NK-92 (cell line): ENCODE measurements around the gene PTPRN2.
"Not testable (repeated sequence)": the region's sequence is repeated elsewhere in the genome, so short reads cannot be mapped to it uniquely, and the experiment has no call there.

Experiments used
- DNase-seq: peaks from one replicate; lab custom pipeline; 2025; ENCODE audit not compliant: unreplicated experiment; lab: John Stamatoyannopoulos, UW

PTPRN2 gene

DNA sequence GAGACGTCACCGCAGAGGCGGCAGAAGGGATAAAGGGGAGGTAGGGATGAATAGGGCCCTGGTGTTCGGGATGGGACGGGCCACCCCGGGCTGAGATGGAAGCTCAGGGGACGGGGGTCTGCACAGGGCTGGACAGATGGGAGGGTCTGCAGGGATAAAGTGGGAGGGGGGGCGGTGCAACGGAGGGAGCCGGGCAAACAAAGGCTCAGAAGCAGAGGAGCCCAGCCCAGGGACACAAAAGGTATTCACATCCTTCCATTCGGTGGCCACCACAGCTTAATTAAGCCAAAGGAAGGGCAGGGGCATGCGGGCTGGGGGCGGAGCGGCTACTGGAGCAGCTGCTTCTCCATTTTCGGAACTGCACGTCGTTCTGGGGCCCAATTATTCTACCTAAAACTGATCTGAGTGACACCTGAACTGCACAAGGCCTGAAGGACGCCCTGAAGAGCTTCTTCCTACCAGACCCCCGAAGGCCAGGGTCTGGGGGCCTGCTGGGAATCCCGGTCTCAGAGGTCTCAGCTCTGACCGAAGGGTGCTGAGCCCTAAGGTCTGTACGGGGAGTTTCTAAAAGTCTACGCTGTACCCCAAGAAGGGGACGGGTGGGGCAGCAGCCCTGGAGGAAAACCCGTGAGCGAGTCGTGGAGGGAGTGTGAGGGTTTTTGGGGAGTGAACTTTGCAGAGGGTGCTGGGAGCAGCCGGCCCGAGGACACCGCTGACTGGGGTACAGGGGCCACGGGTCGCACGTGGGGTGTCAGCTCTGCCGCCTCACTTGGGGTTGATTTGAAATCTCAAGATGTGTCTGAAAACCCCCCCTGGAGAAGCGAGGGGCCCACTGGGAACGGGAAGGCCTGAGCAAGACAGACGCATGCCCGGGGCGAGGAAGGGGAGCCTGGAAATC is 916.0 kb downstream of the PTPRN2 start:
- no peak for DNase-seq

DNA sequence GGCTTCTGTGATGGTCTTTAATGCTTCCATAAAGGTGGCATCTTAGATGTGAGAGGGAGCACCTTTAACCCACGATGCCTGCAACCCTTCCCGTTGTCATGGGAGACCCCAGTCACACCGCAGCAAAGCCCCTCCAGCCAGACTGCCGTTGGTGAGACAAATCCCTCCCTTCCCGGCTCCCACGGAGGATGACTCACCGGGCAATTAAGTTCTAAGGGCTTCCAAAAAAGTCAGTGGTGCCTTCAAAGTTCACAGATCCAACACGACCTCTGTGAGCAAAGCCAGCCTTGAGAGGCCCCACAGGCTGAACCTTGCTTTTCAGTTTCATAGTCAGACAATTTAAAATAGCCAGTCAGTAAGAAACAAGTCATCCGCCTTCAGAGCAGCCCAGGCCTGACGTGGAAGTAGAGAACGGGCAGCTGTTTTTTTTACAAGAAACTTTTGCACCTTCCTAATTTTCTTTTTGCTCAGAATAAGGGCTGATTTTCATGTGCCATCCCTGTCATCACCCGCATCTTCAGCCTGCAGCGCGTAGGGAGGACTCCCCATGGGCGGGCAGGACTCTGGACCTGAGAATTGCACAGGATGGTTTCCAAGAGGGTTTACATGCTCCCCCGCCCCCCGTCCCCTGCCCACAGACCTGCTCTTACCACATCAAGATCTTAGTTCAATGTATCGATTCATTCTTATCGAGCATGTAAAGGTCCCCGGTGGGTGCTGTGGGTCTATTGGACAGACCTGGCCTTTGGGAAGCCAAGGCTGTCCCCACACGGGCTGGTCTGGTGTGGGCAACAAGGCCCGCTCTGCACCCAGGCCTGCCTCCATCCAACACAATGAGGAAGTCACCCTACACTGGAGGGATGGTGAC is 916.9 kb downstream of the PTPRN2 start:
- no peak for DNase-seq

DNA sequence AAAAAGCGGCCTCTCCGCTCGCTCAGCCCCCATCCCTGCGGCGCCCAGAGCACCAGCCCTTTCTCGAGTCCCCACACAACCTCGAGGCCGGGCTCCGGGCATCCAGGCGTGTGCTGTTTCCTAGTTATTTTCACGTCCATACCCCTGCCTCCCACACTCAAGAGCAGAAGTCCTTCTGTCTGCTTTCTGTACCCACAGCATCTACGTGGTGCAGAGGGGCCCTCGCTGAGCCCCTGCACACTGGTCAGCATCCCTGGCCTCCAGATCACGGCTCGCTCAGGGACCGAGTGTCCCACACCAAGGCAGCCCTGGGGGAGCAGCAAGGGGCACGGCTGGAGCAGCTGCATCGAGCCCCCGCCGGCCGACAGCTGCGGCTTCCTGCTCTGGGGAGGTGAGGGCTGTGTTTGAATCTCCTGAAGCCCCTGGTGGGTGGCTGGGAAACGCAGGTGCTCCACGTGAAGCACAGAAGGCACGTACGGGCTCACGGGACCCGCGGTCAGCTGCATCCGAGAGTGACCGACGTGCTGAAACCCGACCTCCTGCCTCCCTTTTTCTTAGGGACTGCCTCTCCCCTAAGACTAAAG is 917.8 kb downstream of the PTPRN2 start:
- DNase-seq = no peak

DNA sequence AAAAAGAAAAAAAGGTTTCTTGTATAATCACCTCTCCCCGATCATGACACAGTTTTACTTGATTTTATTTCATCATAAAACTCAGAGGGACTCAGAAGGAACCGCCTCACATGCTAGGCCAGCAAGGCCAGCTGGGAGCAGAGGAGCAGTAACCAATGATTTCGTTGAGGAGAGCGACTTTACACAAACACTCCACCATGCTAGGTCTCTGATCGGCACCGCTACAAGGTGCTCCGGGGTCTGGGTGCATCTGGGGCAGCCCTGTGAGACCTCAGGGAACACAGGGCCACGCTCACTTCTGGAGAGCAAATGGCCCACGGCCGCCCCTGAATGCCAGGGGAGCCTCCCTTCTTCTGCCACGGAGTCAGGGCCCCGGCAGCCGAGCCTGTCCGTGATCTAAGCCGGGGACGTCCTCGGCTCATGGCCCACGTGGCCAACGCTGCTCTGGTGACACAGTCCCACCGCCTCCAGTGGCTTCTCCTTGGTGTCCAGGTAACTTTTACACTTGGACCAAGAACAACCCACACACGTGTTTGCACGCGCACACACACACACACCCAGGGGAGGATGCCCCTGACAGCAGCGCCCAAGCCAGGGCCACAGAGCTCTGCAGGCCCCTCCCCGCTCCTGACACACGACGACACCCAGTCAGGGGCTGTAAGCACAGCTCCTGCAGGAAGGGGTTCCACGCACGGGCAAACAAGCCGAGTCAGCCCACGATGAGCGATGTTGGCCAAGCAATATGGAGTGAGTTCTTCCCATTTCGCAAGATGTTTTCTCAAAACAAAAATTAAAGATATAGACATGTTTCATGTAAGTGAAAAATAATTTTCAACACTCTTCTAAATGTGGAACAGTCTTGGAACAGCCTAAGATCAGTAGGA is 918.5 kb downstream of the PTPRN2 start:
- DNase-seq = no peak

DNA sequence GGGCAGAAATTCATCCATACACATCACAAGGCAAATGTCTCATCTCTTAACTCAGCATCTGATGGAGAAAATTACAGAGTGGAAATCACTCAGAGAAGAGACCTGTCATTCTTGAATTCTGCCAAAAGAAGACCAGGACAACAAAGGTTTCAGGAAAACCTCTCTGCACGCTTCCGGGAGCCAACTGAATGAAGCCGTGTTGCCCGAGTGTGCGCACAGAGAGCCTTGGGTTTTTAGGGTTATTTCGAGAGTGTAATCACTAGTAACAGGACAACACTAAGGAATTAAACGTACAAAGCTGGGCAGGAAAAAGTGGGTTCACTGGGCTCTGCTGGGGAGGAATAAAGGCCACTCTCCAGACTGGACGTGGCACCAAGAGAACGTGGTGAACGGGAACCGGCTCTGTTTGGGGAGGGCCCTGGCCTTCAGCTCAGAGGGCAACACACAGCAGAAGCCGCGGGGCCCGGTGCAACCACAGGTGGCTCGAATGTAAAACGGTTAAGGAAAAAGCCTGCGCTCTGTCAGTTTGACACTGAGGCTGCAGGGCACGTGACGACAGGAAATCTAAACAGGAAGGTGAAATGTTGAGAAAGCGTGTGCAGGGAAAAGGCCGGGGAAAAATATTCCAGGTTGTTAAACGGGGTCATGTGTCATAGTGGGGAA is 919.3 kb downstream of the PTPRN2 start:
- no peak for DNase-seq

DNA sequence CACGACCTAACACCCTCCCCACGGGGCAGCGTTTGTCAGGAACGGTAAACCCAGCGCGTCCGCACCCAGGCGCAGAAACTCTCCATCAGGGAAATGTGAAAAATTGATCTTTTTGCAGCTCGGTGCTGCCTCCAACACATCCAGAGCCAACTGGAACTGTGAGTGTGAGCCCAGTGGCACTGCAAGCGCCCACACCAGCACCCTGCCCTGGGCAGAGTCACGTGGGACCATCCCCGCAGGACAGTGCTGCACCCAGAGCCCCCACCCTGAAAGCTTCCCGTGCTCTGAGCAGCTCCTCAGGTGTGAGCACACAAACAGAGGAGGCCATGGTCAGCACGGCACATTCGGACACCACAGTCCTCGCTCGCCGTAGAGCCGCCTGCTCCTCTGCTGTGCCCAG is 919.9 kb downstream of the PTPRN2 start:
- no peak for DNase-seq

DNA sequence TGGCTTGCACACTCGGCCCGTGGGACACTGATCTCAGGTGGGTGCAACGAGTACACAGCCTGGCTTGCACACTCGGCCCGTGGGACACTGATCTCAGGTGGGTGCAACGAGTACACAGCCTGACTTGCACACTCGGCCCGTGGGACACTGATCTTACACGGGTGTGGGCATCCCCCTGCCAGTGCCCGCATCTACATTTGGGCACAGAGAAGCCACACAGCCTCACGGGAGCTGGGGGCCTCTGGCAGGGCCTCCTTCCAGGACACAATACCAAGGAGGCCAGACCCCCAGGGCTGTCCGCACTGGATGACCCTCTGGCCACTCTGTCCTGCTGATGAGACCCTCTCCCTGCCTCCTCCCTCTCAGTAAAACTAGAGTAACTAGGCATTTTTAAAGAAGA is 920.4 kb downstream of the PTPRN2 start:
- DNase-seq = no peak

DNA sequence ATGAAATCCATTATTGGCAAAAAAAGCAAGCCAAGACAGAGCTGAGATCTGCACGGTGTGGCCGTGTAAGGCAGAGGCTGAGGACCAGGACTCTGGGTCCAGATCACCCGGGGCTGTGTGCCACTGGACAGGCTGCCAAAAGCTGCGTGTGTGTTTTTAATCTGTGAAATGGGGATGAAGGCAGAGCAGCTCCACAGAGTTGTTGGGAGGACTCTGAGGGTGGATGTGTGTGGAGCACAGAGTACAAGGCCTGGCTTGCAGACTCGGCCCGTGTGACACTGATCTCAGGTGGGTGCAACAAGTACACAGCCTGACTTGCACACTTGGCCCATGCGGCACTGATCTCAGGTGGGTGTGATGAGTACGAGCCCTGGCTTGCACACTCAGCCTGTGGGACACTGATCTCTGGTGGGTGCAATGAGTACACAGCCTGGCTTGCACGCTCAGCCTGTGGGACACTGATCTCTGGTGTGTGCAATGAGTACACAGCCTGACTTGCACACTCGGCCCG is 921.0 kb downstream of the PTPRN2 start:
- no peak for DNase-seq

DNA sequence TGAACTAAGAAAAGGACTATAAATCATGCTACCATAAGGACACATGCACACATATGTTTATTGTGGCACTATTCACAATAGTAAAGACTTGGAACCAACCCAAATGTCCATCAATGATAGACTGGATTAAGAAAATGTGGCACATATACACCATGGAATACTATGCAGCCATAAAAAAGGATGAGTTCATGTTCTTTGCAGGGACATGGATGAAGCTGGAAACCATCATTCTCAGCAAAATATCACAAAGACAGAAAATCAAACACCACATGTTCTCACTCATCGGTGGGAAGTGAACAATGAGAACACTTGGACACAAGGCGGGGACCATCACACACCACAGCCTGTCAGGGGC is 922.0 kb downstream of the PTPRN2 start:
- DNase-seq = not testable (repeated sequence)

DNA sequence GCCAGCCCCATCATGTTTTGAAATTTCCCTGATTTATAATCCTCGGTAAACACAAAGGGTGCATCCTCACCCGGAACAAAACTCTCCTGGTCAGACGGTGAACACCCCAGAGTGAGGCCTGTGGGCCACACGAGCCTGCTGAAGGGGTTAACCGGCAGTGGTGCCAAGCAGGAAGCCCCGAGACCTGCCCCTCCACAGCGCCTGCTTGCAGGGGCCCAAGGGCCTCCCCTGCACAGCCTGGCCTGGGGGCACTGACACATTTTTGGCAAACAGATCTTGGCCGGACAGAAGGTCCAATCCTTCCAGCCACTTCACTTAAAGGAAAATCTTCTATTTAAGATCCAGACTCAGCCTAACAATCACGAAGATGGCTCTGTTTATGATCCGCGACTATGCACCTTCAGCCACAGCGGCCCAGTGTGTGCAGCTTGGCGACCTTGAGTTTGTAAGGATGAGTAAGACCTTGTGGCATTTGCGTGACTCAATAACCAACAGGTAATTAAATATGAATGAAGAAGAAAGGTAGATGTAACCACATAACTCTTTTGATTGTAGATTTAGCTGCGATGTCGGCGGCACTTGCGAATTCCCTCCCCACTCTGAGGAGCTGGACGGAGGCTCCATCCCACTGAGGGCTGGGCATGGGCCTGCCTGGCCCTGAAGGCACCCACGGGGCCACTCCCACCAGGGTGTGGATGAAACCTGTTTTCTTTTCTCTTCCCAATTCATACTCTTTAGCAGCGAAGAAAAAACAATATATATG is 922.6 kb downstream of the PTPRN2 start:
- no peak for DNase-seq

DNA sequence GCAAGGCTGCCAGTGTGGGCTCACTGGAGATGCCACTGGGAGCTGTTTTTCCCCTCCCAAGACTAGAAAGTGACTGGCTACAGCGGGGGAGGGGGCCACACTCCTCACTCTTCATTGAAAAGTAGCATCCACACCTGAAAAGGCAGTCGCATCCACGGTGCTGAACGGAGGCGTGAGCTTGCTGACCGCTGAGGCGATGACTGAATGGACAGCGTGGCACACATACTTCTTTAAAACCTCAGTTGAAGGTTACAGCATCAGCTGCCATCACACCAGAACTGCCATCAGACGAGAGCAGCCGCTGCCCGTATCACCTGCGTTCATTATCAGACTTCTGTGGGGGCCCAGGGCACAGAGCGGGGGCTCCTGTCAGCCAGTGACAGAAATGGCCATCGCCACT is 923.6 kb downstream of the PTPRN2 start:
- DNase-seq = no peak

DNA sequence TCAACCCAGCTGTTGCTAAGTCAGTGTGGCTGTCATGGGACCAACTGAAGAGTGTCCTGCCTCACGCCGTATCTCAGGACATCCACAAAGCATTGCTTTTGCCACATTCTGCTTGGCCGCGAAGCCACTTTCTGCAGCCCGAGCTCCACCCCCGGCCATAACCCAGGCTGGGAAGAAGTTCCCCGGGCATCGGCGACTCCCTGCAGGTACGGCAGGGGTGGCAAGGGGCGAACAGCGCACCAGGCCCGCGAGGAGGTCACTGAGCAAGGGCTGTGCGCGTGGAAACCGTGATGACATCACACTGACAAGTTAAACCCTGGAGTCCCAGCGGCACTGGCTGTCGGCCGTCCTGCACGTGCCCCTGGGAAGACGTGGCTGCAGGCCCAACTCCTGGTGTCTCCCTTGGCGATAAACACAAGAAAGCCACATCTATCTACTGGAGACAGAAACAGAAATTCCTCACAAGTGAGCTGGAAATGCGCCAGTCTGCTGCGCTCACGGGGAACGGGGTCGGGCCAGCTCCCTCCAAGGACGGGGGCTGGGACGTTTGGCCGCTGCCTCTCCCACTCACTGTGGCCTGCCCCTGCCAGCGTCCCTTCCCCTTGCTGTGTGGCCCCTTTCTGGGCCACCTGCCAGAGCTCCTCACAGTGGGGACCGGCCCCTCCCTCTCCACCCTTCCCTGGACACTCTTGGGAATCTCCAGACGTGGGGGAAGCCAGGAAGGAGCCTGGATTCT is 924.5 kb downstream of the PTPRN2 start:
- no peak for DNase-seq

DNA sequence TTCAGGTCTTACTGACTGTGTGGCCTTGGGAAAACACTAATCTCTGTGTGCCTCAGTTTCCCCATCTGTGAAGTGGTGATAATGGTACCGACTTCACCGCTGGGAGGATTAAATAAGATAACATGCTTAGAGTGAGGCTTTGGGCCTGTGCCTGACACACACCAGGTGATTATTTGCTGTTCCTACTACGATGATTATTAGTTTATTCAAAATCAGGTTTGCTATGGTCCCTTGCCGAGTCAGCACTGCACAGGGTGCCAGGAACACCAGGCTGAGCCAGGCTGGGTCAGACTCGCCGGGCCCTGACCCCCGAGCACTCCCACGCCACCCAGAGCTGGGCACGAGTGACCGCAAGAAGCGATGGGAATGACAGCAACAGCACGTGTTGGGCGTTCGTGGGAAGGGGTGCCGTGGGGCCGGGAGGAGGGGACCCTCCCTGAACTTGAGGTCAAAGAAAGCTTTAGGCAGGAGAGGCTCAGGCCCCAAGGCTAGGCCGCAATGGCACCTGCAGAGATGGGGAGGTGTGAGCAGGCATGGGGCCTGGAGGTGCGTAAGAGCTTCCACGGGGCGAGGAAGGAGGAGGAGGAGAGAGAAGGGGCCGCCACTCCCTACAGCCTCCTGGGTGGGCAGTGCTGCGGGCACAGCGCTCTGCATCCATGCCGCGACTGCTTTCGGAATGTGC is 925.4 kb downstream of the PTPRN2 start:
- no peak for DNase-seq

DNA sequence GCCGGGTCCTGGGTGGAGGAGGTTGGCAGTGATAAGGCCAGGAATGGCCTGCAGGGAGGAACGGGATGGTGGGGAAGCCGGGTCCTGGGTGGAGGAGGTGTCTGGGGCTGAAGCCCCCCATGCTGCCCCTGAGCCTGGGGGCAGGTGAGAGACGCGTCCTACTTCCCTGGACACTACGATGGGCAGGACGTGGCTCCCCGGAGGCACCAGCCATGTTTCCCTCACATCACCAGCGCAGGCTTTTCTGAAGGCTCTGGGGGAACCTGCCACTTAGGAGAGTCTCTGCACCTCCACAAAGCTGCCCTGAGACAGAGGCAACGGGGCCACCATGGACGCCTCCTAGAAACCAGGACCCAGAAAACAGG is 926.0 kb downstream of the PTPRN2 start:
- no peak for DNase-seq

DNA sequence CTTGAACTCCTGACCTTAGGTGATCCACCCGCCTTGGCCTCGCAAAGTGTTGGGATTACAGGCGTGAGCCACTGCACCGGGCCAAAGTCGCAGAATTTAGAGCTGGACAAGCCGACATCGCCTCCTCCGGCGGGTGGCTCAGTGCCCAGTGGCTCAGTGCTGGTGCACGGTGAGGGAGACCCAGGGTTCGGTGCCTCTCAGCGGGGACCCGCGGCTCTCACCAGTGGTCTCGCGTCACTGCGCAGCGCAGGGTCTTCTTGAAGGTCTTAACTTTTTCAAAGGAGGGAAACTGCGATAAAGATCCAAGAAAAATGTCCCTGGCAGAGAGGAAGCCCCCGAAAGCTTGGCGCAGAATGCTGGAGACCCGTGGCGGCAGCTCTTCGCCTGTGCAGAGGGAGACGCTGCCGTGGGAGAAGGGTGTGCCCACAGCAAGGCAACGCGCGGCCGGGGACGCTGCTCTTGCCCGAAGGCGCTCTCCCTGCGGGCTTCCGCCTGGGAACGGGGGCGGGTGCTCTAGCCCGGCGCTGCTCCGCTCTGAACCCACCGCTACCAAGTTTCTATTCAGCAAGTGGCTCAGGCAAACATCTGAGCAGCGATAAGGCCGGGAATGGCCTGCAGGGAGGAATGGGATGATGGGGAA is 926.5 kb downstream of the PTPRN2 start:
- no peak for DNase-seq

DNA sequence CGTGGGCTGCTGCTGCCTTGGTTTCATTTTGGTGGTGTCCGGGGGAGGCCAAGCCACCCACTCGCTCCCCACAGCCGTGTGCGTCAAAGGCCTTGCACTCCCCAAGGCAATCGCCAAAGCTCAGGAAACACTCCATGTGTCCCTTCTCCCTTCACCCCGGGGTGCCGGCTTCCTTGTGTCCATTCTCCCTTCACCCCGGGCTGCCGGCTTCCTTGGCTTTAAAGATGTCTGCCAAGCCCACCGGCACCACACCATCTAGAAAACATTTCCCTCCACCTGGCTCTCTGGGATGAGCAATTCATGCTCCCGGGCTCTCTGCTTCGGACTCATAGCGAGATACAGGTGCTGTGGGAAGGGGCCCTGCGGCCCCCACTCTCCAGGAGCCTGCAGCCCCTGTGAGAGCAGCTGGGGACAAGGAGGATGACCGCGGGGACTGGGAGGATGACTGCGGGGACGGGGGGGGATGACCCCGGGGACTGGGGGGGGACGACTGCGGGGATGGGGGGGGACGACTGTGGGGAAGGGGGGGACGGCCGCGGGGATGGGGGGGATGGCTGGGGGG is 928.7 kb downstream of the PTPRN2 start:
- no peak for DNase-seq
